Subcutaneous abdominal adipose tissue (tissue), 5 donors: ENCODE results near the gene SAFB.
"Not testable (repeated sequence)": the region's sequence is repeated elsewhere in the genome, so short reads cannot be mapped to it uniquely, and the experiment has no call there.

Source experiments
- H3K27ac ChIP-seq: one replicate; pipeline ENCODE4 v1.7.0; 2013; ENCODE audit warnings: low read depth, mild to moderate bottlenecking, inconsistent platforms, low read length, moderate library complexity
- H3K27me3 ChIP-seq, 5 donors: one replicate each; pipeline ENCODE4 v1.7.0; 2013; ENCODE audit warnings: low read length in 5 of 5, inconsistent platforms in 1 of 5; ENCODE audit not compliant: control insufficient read depth in 5 of 5, insufficient read depth in 4 of 5
- H3K36me3 ChIP-seq, 5 donors: one replicate each; pipeline ENCODE4 v1.7.0; 2013; ENCODE audit warnings: low read length in 5 of 5; ENCODE audit not compliant: control insufficient read depth in 5 of 5, insufficient read depth in 5 of 5
- H3K4me1 ChIP-seq, 5 donors: one replicate each; pipeline ENCODE4 v1.7.0; 2013; ENCODE audit warnings: low read length in 5 of 5, mild to moderate bottlenecking in 3 of 5, moderate library complexity in 1 of 5; ENCODE audit not compliant: control insufficient read depth in 5 of 5, insufficient read depth in 5 of 5
- H3K4me3 ChIP-seq, 5 donors: one replicate each; pipeline ENCODE4 v1.7.0; 2013; ENCODE audit warnings: low read length in 5 of 5, low read depth in 1 of 5
- H3K9ac ChIP-seq, 5 donors: one replicate each; pipeline ENCODE4 v1.7.0; 2013; ENCODE audit warnings: low read length in 5 of 5, mild to moderate bottlenecking in 4 of 5, moderate library complexity in 3 of 5
- H3K9me3 ChIP-seq, 5 donors: one replicate each; pipeline ENCODE4 v1.7.0; 2013; ENCODE audit warnings: low read length in 5 of 5; ENCODE audit not compliant: control insufficient read depth in 5 of 5
- donor health status: healthy.
- donor health status: healthy.
- donor health status: healthy.
- donor health status: healthy.
- donor health status: healthy.

SAFB gene

GRCh38 chr19:5687360-5688198 lies 64.7 kb downstream of the SAFB start:
- H3K36me3 ChIP-seq: peaks cover 0 to 10% (median 8%) of the 10 kb centered on the region in 5 donors
- H3K27ac ChIP-seq: no peak overlapping the region
- peak overlapping the region in 1 of 5 donors; percentile 47 for H3K9ac ChIP-seq

DNA sequence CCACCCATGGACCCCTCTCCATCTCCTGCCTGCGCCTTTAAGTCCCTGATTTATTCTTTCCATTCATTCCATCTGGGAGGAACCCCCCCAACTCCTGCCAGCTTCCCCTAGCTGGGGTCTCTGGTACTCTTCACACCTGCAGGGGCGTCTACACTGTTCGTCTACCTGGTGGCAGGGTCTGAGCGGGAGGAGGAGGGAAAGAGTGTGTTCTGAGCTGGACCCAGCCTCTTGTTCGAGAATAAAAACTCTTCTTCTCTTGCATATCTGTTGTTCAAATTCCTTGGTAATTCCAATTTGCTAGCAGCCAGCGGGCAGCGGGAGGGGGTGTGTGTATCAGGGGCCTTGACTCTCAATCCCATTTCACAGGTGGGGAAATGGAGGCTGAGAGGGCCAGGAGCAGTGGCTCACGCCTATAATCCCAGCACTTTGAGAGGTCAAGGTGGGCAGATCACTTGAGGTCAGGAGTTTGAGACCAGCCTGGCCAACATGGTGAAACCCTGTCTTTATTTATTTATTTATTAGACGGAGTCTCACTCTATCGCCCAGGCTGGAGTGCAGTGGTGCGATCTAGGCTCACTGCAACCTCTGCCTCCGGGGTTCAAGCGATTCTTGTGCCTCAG lies 65.5 kb downstream of the SAFB start:
- Histone ChIP-seq H3K4me1 (peaks cover 0 to 43% (median 39%) of the 10 kb centered on the region in 5 donors), H3K36me3 (peaks cover 0 to 18% (median 16%) of the 10 kb centered on the region in 5 donors)
- not testable (repeated sequence) for H3K9me3 ChIP-seq, H3K27me3 ChIP-seq, H3K4me3 ChIP-seq, H3K27ac ChIP-seq, H3K9ac ChIP-seq

More at GRCh38 chr19:5687360-5688198, 64.7 kb downstream of the SAFB start:
- Histone ChIP-seq H3K27me3 (no peaks in the 10 kb centered on the region), H3K4me1 (peaks cover 0 to 43% (median 37%) of the 10 kb centered on the region in 5 donors), H3K9me3 (no peaks in the 10 kb centered on the region), H3K4me3 (peak overlapping the region in 4 of 5 donors; percentile 36 to 73 (median 58))

DNA sequence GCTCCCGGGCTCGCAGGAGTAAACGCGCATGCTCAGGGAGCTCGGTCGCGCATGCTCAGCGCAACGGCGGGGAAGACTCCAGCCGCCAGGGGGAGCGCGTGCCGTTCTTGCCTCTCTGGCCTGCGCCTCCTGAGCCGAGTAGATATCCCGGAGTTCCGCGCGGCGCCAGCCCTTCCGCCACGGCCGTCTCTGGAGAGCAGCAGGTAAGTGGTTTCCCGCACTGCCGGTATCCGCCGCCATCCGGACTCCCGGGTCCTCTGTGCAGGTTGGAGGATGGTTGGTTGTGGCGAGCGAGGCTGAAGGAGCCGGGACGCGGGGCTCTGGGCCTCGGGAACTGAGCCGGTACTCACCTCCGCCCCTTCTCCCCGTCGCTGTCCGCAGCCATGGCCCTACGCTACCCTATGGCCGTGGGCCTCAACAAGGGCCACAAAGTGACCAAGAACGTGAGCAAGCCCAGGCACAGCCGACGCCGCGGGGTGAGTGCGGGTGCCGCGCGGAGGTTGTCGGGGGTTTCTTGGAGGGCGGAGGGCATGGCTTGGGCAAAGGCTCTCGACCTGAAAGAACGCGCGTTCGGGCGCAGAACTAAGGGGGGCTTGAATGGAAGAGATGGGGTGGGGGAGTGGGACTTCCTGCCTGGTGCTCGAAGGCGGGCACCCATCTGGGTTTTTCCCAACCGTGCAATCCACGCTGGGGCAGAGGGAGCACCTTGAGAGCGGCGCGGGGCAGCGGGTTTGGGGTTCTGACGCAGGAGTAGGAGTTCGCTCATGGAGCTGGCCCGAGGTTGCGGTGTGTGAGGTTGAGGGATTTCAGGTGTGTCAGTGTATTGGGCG lies 67.5 kb downstream of the SAFB start, which contains the start of gene RPL36:
Gene RPL36, plus strand, starts transcription at position 171 of the 830 bp plus-strand sequence. Its CDS starts 213 bp downstream, at position 384.
- H3K4me1 ChIP-seq: peaks cover 0 to 43% (median 39%) of the 10 kb centered on the region in 5 donors
- peak within 1 kb of the TSS; percentile 80 to 94 (median 86) for H3K4me3 ChIP-seq
- H3K27me3 ChIP-seq: no peaks in the 10 kb centered on the region
- peak within 1 kb of the TSS; percentile 86 for H3K27ac ChIP-seq
- H3K9me3 ChIP-seq: no peaks in the 10 kb centered on the region
- peaks cover 0 to 38% (median 36%) of the 10 kb centered on the region in 5 donors for H3K36me3 ChIP-seq
- H3K9ac ChIP-seq: peak within 1 kb of the TSS; percentile 26 to 90 (median 86)

DNA sequence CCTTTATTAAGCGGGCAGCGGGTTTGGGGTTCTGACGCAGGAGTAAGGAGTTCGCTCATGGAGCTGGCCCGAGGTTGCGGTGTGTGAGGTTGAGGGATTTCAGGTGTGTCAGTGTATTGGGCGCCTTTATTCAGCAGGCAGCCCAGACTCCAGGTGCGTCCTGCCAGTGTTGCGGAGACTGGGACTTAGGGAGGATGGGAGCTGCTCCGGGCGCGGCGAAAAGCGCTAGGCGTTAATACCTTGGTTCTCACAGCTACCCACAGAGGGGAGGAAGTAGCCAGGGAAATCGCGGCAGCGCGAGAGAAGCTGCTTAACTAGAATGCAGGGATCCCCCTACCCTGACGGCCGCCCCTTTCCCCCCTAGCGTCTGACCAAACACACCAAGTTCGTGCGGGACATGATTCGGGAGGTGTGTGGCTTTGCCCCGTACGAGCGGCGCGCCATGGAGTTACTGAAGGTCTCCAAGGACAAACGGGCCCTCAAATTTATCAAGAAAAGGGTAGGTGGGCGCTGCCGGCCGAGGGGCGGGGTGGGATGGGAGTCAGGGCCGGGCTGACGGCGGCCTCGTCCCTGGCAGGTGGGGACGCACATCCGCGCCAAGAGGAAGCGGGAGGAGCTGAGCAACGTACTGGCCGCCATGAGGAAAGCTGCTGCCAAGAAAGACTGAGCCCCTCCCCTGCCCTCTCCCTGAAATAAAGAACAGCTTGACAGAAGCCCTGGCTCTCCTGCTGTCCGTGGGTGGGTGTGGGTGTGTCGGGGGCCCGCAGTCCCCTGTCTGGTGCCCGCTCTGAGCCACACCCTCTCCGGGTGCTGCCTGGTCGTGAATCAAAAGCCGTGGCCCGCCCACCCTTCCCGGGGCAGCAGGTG lies 68.3 kb downstream of the SAFB start:
- H3K9ac ChIP-seq: peak overlapping the region; percentile 26 to 90 (median 86)
- H3K27ac ChIP-seq: peak overlapping the region; percentile 86
- no peaks in the 10 kb centered on the region for H3K9me3 ChIP-seq
- peaks cover 0 to 41% (median 36%) of the 10 kb centered on the region in 5 donors for H3K4me1 ChIP-seq
- peak overlapping the region; percentile 80 to 94 (median 86) for H3K4me3 ChIP-seq
- H3K36me3 ChIP-seq: peaks cover 0 to 47% (median 44%) of the 10 kb centered on the region in 5 donors
- H3K27me3 ChIP-seq: no peaks in the 10 kb centered on the region

GRCh38 chr19:5691822-5692722 lies 69.2 kb downstream of the SAFB start:
- Histone ChIP-seq H3K9me3 (no peaks in the 10 kb centered on the region), H3K9ac (peak overlapping the region in 1 of 5 donors; percentile 81), H3K27me3 (no peaks in the 10 kb centered on the region), H3K27ac (peak overlapping the region; percentile 46), H3K36me3 (peaks cover 0 to 55% (median 53%) of the 10 kb centered on the region in 5 donors), H3K4me1 (peaks cover 0 to 33% (median 28%) of the 10 kb centered on the region in 5 donors), H3K4me3 (peak overlapping the region in 2 of 5 donors; percentile 83 to 88)

- no peaks in the 10 kb centered on the region for H3K9me3 ChIP-seq
- no peak overlapping the region for H3K4me3 ChIP-seq
- H3K9ac ChIP-seq: peak overlapping the region in 1 of 5 donors; percentile 81
- peak overlapping the region; percentile 46 for H3K27ac ChIP-seq
- no peaks in the 10 kb centered on the region for H3K27me3 ChIP-seq
- peaks cover 0 to 28% (median 23%) of the 10 kb centered on the region in 5 donors for H3K4me1 ChIP-seq
- H3K36me3 ChIP-seq: peaks cover 0 to 61% (median 56%) of the 10 kb centered on the region in 5 donors
These were observed 69.9 kb downstream of the SAFB start for GRCh38 chr19:5692723-5693194.

GRCh38 chr19:5693195-5694166 lies 70.6 kb downstream of the SAFB start:
- no peaks in the 10 kb centered on the region for H3K9me3 ChIP-seq
- H3K36me3 ChIP-seq: peaks cover 0 to 66% (median 61%) of the 10 kb centered on the region in 5 donors
- H3K27ac ChIP-seq: peak overlapping the region; percentile 46

More at GRCh38 chr19:5693195-5694166, 70.6 kb downstream of the SAFB start:
- H3K4me1 ChIP-seq: peaks cover 0 to 28% (median 23%) of the 10 kb centered on the region in 5 donors
- H3K4me3 ChIP-seq: no peak overlapping the region
- no peaks in the 10 kb centered on the region for H3K27me3 ChIP-seq
- H3K9ac ChIP-seq: no peak overlapping the region
